Tibial artery (tissue), 4 donors: ENCODE measurements around the gene MAP3K4.

Experiments
- DNase-seq, 2 donors: peaks; one replicate each; pipeline ENCODE4 v3.0.0-alpha.2; 2019
- H3K27ac ChIP-seq, 2 donors: fragments of 200-600 bp; sonication (generic) in 1 of 2; 1 replicate in 1 of 2; 2 replicates in 1 of 2; pipeline ENCODE4 v1.5.1; 2018 to 2019; ENCODE audit warnings: mild to moderate bottlenecking in 1 of 2
- H3K27me3 ChIP-seq, 2 donors: fragments of 200-600 bp; sonication (generic) in 1 of 2; one replicate each; pipeline versions ENCODE4 v1.5.1 to v1.6.0; 2016 to 2019
- H3K36me3 ChIP-seq, 3 donors: fragments of 200-600 bp; sonication (generic) in 2 of 3; one replicate each; pipeline ENCODE4 v1.5.1; 2016 to 2019; ENCODE audit warnings: mild to moderate bottlenecking in 2 of 3
- H3K4me1 ChIP-seq, 4 donors: fragments of 200-600 bp; sonication (generic) in 2 of 4; 1 replicate in 3 of 4; 2 replicates in 1 of 4; pipeline ENCODE4 v1.5.1; 2016 to 2019
- H3K4me3 ChIP-seq, 2 donors: fragments of 200-600 bp; sonication (generic) in 1 of 2; 1 replicate in 1 of 2; 2 replicates in 1 of 2; pipeline ENCODE4 v1.5.1; 2018 to 2019; ENCODE audit warnings: mild to moderate bottlenecking in 2 of 2
- H3K9me3 ChIP-seq, 3 donors: fragments of 200-600 bp; sonication (generic) in 1 of 3; one replicate each; pipeline ENCODE4 v1.5.1; 2016 to 2019
- CTCF ChIP-seq, 2 experiments: fragments of 200-600 bp in 1 of 2; fragments of 450-650 bp in 1 of 2; IDR thresholded peaks; one replicate each; pipeline ENCODE4 v1.5.1; 2017 to 2019; ENCODE audit warnings: antibody characterized with exemption in 2 of 2, mild to moderate bottlenecking in 1 of 2, moderate library complexity in 1 of 2
- intact Hi-C: fragments of 100-400 bp; cut with DNase I; formaldehyde crosslinking; loops from one replicate; pipeline ENCODE4 v1.15.0; 2023; ENCODE audit warnings: low total_unique reads

MAP3K4 gene

GRCh38 chr6:161108916-161109315, 117.3 kb downstream of the MAP3K4 start:
- peaks cover 0 to 10% (median 0%) of the 10 kb centered on the region in 4 donors for H3K4me1 ChIP-seq
- no peak overlapping the region for H3K27ac ChIP-seq
- H3K4me3 ChIP-seq, result no peak overlapping the region
- H3K27me3 ChIP-seq, result no peaks in the 10 kb centered on the region
- intact Hi-C loops, result no loop called here
- TF ChIP-seq CTCF (IDR thresholded peaks at IDR 0.05), result no peak
- H3K9me3 ChIP-seq, result no peaks in the 10 kb centered on the region
- H3K36me3 ChIP-seq, result peaks cover 75 to 91% (median 85%) of the 10 kb centered on the region in 3 donors
- DNase-seq, result no peak

GRCh38 chr6:161109366-161109765, 117.8 kb downstream of the MAP3K4 start:
- Histone ChIP-seq H3K4me1 (peaks cover 0 to 10% (median 0%) of the 10 kb centered on the region in 4 donors), H3K9me3 (no peaks in the 10 kb centered on the region), H3K4me3 (no peak overlapping the region), H3K27me3 (no peaks in the 10 kb centered on the region), H3K27ac (no peak overlapping the region), H3K36me3 (peaks cover 77 to 91% (median 85%) of the 10 kb centered on the region in 3 donors)
- intact Hi-C loops, result no loop called here
- no peak for DNase-seq
- no peak for TF ChIP-seq CTCF (IDR thresholded peaks at IDR 0.05)

- H3K4me1 ChIP-seq, result peaks cover 0 to 10% (median 0%) of the 10 kb centered on the region in 4 donors
- intact Hi-C loops, result no loop called here
- no peak for DNase-seq
- H3K27me3 ChIP-seq, result no peaks in the 10 kb centered on the region
- H3K27ac ChIP-seq, result no peak overlapping the region
- H3K9me3 ChIP-seq, result no peaks in the 10 kb centered on the region
- no peak overlapping the region for H3K4me3 ChIP-seq
- peaks cover 86 to 94% (median 91%) of the 10 kb centered on the region in 3 donors for H3K36me3 ChIP-seq
- no peak for TF ChIP-seq CTCF (IDR thresholded peaks at IDR 0.05)
Observed at GRCh38 chr6:161110028-161110779, 118.6 kb downstream of the MAP3K4 start.

GRCh38 chr6:161111261-161111660, 119.7 kb downstream of the MAP3K4 start:
- TF ChIP-seq CTCF (IDR thresholded peaks at IDR 0.05), result no peak
- no peak overlapping the region for H3K27ac ChIP-seq
- H3K4me3 ChIP-seq, result no peak overlapping the region
- H3K36me3 ChIP-seq, result peaks cover 89 to 98% (median 94%) of the 10 kb centered on the region in 3 donors
- no peaks in the 10 kb centered on the region for H3K9me3 ChIP-seq
- DNase-seq, result no peak
- H3K4me1 ChIP-seq, result peaks cover 0 to 5% (median 0%) of the 10 kb centered on the region in 4 donors
- intact Hi-C loops, result no loop called here
- H3K27me3 ChIP-seq, result no peaks in the 10 kb centered on the region

- DNase-seq, result no peak
- H3K27ac ChIP-seq, result no peak overlapping the region
- no peaks in the 10 kb centered on the region for H3K4me1 ChIP-seq
- intact Hi-C loops, result no loop called here
- H3K27me3 ChIP-seq, result no peaks in the 10 kb centered on the region
- H3K4me3 ChIP-seq, result no peak overlapping the region
- no peaks in the 10 kb centered on the region for H3K9me3 ChIP-seq
- peaks cover 87 to 98% (median 97%) of the 10 kb centered on the region in 3 donors for H3K36me3 ChIP-seq
- TF ChIP-seq CTCF (IDR thresholded peaks at IDR 0.05), result no peak
Observed at GRCh38 chr6:161115468-161115867, 123.9 kb downstream of the MAP3K4 start.
